Stimulated activated CD4-positive, alpha-beta T cell treated with anti-CD3 and anti-CD28 coated beads, TNF-alpha, amount 100 ng/mL, for 4 hours (primary cell): ENCODE data around the gene APH1A.
"Not testable (repeated sequence)": the region's sequence is repeated elsewhere in the genome, so short reads cannot be mapped to it uniquely, and the experiment has no call there.

ENCODE experiments used
- DNase-seq, 3 experiments: peaks; one replicate each; pipeline ENCODE4 v3.0.0-alpha.2; 2020; ENCODE audit warnings: low read depth in 3 of 3

The APH1A gene

GRCh38 chr1:150268340-150268704 is 494 bp downstream of the APH1A start:
- DNase-seq, result no peak

- no peak for DNase-seq
Observed at GRCh38 chr1:150267896-150268295, 920 bp downstream of the APH1A start.

GRCh38 chr1:150263549-150263948 is 5.3 kb downstream of the APH1A start:
- no peak for DNase-seq

- DNase-seq, result no peak
Observed at GRCh38 chr1:150262388-150263320, 6.2 kb downstream of the APH1A start.

GRCh38 chr1:150261367-150261766 is 7.4 kb downstream of the APH1A start:
- DNase-seq, result no peak

- DNase-seq, result no peak
Observed at GRCh38 chr1:150259758-150260669, 8.8 kb downstream of the APH1A start.

- DNase-seq, result no peak
Observed at GRCh38 chr1:150259217-150259616, 9.6 kb downstream of the APH1A start.

- no peak for DNase-seq
Observed at GRCh38 chr1:150257624-150258585, 10.9 kb downstream of the APH1A start, which contains the start of gene CA14. CA14 (plus strand) TSS chr1:150257774; CDS start chr1:150258129, 355 bp downstream.

GRCh38 chr1:150256554-150257341 is 12.1 kb downstream of the APH1A start:
- DNase-seq, result no peak

- DNase-seq, result no peak
Observed at GRCh38 chr1:150256198-150256553, 12.6 kb downstream of the APH1A start.

- DNase-seq, result no peak
Observed at GRCh38 chr1:150249936-150250335, 18.9 kb downstream of the APH1A start.

GRCh38 chr1:150243003-150243402 is 25.8 kb downstream of the APH1A start:
- no peak for DNase-seq

- no peak for DNase-seq
Observed at GRCh38 chr1:150237746-150238145, 31.1 kb downstream of the APH1A start.

- DNase-seq, result not testable (repeated sequence)
Observed at GRCh38 chr1:150237176-150237575, 31.6 kb downstream of the APH1A start.

GRCh38 chr1:150236614-150237100 is 32.2 kb downstream of the APH1A start:
- DNase-seq, result no peak

- DNase-seq, result peak; percentile 78 to 89 (median 83)
Observed at GRCh38 chr1:150235852-150236613, 32.8 kb downstream of the APH1A start, which contains the start of gene ANP32E. ANP32E (minus strand) TSS chr1:150236112; CDS start chr1:150235786, 326 bp downstream.

- peak in 2 of 3 experiments; percentile 14 to 22 for DNase-seq
Observed at GRCh38 chr1:150235294-150235851, 33.4 kb downstream of the APH1A start.

GRCh38 chr1:150234566-150235293 is 34.1 kb downstream of the APH1A start:
- DNase-seq, result peak; percentile 74 to 78 (median 76)

- DNase-seq, result no peak
Observed at GRCh38 chr1:150234309-150234565, 34.6 kb downstream of the APH1A start.
